SU-DHL-6 (cell line): Measurements from ENCODE around the gene DLX6.

ENCODE experiments used
- CTCF ChIP-seq: fragments of 200-600 bp; sonication (generic); IDR thresholded peaks from one replicate; pipeline ENCODE4 v1.5.1; 2017; ENCODE audit warnings: antibody characterized with exemption, mild to moderate bottlenecking, low read length, moderate library complexity; ENCODE audit not compliant: insufficient read depth, poor library complexity, severe bottlenecking
- EZH2phosphoT487 ChIP-seq: fragments of 200-600 bp; sonication (generic), shearing (Covaris generic); conservative IDR thresholded peaks from 2 replicates; pipeline ENCODE4 v1.6.1; 2018; ENCODE audit warnings: mild to moderate bottlenecking, antibody characterized with exemption, low read length, moderate library complexity, mixed read lengths

- TF ChIP-seq CTCF: no peak
- TF ChIP-seq EZH2phosphoT487: no peak
These were observed 11.4 kb upstream of the DLX6 start for GRCh38 chr7:96993980-96994379.
